ENCODE measurements around the gene ERP27.

Gene ERP27

DNA sequence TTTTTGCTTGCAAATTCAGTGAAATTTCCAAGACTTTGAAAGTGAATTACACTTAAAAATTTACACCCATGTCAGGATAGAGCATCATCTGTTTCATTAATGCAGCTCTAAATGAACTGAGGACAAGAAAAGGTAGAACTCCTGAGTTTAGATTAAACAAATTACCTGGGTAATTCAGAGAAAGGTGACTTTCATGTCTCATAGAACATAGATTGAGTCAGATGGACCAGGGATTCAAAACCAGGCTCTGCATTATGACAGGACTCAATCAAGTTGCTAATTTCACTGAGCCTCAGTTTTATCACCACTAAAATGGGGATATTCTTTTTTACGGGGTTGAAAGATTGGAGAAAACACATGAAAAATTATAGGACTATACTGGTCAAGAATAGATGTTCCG is 18.6 kb upstream of the ERP27 start:
- Histone ChIP-seq H3K9me3 (ENCODE audit: control insufficient read depth, insufficient read depth, low read depth, low read length) (no peaks in the 10 kb centered on the region), H3K36me3 (ENCODE audit: control insufficient read depth in 2 of 2, insufficient read depth in 1 of 2, low read length in 2 of 2) (no peaks in the 10 kb centered on the region), H3K27ac (ENCODE audit: extremely low read depth, low read depth, low read length) (no peak overlapping the region), H3K4me1 (ENCODE audit: control insufficient read depth, insufficient read depth, low read length) (no peaks in the 10 kb centered on the region), H3K4me3 (ENCODE audit: low read depth, low read length) (no peak overlapping the region)
- ChIA-PET POLR2A (no interaction called here), CTCF (no interaction called here)
- TF ChIP-seq ZNF585B (tag by site-specific recombination; IDR thresholded peaks at IDR 0.05) (no peak), ZNF112 (tag by site-specific recombination; IDR thresholded peaks at IDR 0.05) (no peak), ZXDB (tag by site-specific recombination; IDR thresholded peaks at IDR 0.05) (no peak), ZBTB48 (tag by site-specific recombination; IDR thresholded peaks at IDR 0.05) (no peak), ZNF658 (tag by site-specific recombination; IDR thresholded peaks at IDR 0.05) (no peak), ZNF175 (tag by site-specific recombination; IDR thresholded peaks at IDR 0.05) (no peak), BCL11B (tag by site-specific recombination; IDR thresholded peaks at IDR 0.05; ENCODE audit: low read depth) (no peak), ZNF302 (tag by site-specific recombination; IDR thresholded peaks at IDR 0.05; ENCODE audit: low read depth) (no peak), INSM2 (tag by site-specific recombination; IDR thresholded peaks at IDR 0.05) (no peak), ZBTB20 (tag by site-specific recombination; IDR thresholded peaks at IDR 0.05) (no peak), HOXC10 (CRISPR knock-in tag; IDR thresholded peaks at IDR 0.05) (no peak), IKZF3 (tag by site-specific recombination; IDR thresholded peaks at IDR 0.05) (no peak)
- TF ChIP-seq, protein P1, sequence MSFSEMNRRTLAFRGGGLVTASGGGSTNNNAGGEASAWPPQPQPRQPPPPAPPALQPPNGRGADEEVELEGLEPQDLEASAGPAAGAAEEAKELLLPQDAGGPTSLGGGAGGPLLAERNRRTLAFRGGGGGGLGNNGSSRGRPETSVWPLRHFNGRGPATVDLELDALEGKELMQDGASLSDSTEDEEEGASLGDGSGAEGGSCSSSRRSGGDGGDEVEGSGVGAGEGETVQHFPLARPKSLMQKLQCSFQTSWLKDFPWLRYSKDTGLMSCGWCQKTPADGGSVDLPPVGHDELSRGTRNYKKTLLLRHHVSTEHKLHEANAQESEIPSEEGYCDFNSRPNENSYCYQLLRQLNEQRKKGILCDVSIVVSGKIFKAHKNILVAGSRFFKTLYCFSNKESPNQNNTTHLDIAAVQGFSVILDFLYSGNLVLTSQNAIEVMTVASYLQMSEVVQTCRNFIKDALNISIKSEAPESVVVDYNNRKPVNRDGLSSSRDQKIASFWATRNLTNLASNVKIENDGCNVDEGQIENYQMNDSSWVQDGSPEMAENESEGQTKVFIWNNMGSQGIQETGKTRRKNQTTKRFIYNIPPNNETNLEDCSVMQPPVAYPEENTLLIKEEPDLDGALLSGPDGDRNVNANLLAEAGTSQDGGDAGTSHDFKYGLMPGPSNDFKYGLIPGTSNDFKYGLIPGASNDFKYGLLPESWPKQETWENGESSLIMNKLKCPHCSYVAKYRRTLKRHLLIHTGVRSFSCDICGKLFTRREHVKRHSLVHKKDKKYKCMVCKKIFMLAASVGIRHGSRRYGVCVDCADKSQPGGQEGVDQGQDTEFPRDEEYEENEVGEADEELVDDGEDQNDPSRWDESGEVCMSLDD (tag by site-specific recombination; IDR thresholded peaks at IDR 0.05): no peak
- TF ChIP-seq, protein P2, sequence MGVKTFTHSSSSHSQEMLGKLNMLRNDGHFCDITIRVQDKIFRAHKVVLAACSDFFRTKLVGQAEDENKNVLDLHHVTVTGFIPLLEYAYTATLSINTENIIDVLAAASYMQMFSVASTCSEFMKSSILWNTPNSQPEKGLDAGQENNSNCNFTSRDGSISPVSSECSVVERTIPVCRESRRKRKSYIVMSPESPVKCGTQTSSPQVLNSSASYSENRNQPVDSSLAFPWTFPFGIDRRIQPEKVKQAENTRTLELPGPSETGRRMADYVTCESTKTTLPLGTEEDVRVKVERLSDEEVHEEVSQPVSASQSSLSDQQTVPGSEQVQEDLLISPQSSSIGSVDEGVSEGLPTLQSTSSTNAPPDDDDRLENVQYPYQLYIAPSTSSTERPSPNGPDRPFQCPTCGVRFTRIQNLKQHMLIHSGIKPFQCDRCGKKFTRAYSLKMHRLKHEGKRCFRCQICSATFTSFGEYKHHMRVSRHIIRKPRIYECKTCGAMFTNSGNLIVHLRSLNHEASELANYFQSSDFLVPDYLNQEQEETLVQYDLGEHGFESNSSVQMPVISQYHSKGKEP (tag by site-specific recombination; IDR thresholded peaks at IDR 0.05): no peak
- TF ChIP-seq, protein P3, sequence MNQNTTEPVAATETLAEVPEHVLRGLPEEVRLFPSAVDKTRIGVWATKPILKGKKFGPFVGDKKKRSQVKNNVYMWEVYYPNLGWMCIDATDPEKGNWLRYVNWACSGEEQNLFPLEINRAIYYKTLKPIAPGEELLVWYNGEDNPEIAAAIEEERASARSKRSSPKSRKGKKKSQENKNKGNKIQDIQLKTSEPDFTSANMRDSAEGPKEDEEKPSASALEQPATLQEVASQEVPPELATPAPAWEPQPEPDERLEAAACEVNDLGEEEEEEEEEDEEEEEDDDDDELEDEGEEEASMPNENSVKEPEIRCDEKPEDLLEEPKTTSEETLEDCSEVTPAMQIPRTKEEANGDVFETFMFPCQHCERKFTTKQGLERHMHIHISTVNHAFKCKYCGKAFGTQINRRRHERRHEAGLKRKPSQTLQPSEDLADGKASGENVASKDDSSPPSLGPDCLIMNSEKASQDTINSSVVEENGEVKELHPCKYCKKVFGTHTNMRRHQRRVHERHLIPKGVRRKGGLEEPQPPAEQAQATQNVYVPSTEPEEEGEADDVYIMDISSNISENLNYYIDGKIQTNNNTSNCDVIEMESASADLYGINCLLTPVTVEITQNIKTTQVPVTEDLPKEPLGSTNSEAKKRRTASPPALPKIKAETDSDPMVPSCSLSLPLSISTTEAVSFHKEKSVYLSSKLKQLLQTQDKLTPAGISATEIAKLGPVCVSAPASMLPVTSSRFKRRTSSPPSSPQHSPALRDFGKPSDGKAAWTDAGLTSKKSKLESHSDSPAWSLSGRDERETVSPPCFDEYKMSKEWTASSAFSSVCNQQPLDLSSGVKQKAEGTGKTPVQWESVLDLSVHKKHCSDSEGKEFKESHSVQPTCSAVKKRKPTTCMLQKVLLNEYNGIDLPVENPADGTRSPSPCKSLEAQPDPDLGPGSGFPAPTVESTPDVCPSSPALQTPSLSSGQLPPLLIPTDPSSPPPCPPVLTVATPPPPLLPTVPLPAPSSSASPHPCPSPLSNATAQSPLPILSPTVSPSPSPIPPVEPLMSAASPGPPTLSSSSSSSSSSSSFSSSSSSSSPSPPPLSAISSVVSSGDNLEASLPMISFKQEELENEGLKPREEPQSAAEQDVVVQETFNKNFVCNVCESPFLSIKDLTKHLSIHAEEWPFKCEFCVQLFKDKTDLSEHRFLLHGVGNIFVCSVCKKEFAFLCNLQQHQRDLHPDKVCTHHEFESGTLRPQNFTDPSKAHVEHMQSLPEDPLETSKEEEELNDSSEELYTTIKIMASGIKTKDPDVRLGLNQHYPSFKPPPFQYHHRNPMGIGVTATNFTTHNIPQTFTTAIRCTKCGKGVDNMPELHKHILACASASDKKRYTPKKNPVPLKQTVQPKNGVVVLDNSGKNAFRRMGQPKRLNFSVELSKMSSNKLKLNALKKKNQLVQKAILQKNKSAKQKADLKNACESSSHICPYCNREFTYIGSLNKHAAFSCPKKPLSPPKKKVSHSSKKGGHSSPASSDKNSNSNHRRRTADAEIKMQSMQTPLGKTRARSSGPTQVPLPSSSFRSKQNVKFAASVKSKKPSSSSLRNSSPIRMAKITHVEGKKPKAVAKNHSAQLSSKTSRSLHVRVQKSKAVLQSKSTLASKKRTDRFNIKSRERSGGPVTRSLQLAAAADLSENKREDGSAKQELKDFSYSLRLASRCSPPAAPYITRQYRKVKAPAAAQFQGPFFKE (tag by site-specific recombination; IDR thresholded peaks at IDR 0.05; ENCODE audit: borderline replicate concordance): no peak
- TF ChIP-seq, protein P4, sequence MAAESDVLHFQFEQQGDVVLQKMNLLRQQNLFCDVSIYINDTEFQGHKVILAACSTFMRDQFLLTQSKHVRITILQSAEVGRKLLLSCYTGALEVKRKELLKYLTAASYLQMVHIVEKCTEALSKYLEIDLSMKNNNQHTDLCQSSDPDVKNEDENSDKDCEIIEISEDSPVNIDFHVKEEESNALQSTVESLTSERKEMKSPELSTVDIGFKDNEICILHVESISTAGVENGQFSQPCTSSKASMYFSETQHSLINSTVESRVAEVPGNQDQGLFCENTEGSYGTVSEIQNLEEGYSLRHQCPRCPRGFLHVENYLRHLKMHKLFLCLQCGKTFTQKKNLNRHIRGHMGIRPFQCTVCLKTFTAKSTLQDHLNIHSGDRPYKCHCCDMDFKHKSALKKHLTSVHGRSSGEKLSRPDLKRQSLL (tag by site-specific recombination; IDR thresholded peaks at IDR 0.05): no peak

Measured in HEK293 (cell line).